Calu3 (cell line): ENCODE measurements around the gene MON1B. TPM values are rescaled to one million over a fixed set of nuclear protein-coding genes. Genes with fewer than 3 reads are reported as not detected.

Experiments used
- BruUV-seq: library from RNA; stranded (reverse); fragments of 400-500 nt; replicated peaks from 2 replicates; lab custom pipeline; 2021; lab: Mats Ljungman, UMichigan
- CTCF ChIA-PET: fragments of 300-600 bp; sonication (Branson Sonifier 250); formaldehyde crosslinking; loops from one replicate; lab custom pipeline; 2022; ENCODE audit warnings: antibody characterized with exemption; lab: Charles Lee
- DNase-seq: peaks from one replicate; pipeline ENCODE4 v3.0.0; 2022
- H3K27ac Mint-ChIP-seq: one replicate; pipeline ENCODE4 v1.8.0; 2022; ENCODE audit warnings: mixed read lengths; ENCODE audit not compliant: unreplicated experiment
- H3K27me3 Mint-ChIP-seq: one replicate; pipeline ENCODE4 v1.8.0; 2022; ENCODE audit warnings: mixed read lengths; ENCODE audit not compliant: unreplicated experiment
- H3K36me3 Mint-ChIP-seq: one replicate; pipeline ENCODE4 v1.8.0; 2022; ENCODE audit warnings: mild to moderate bottlenecking, moderate library complexity, mixed read lengths; ENCODE audit not compliant: insufficient read depth, unreplicated experiment
- H3K4me1 Mint-ChIP-seq: one replicate; pipeline ENCODE4 v1.8.0; 2022; ENCODE audit warnings: mild to moderate bottlenecking, low read depth, mixed read lengths; ENCODE audit not compliant: unreplicated experiment
- H3K4me3 Mint-ChIP-seq: one replicate; pipeline ENCODE4 v1.8.0; 2022; ENCODE audit warnings: mild to moderate bottlenecking, low read depth, moderate library complexity, mixed read lengths; ENCODE audit not compliant: unreplicated experiment
- H3K9me3 Mint-ChIP-seq: one replicate; pipeline ENCODE4 v1.8.0; 2022; ENCODE audit warnings: low read depth, mixed read lengths; ENCODE audit not compliant: unreplicated experiment
- CTCF ChIP-seq: fragments of 200-600 bp; IDR thresholded peaks from one replicate; pipeline ENCODE4 v1.8.0; 2022; ENCODE audit warnings: antibody characterized with exemption; ENCODE audit not compliant: unreplicated experiment
- intact Hi-C: fragments of 100-400 bp; cut with micrococcal nuclease; formaldehyde crosslinking; loops from one replicate; pipeline ENCODE4 v1.10.0; 2022; ENCODE audit not compliant: unreplicated experiment
- total RNA-seq: library from RNA; stranded (reverse); gene quantifications from 2 replicates; pipeline ENCODE4 v1.2.3, GENCODE V29; 2022

Gene MON1B
- total RNA-seq, 1 experiment from 2014 or later, result 91.3 TPM

- H3K9me3 Mint-ChIP-seq, result no peaks in the 10 kb centered on the region
- no peak for TF ChIP-seq CTCF
- intact Hi-C loops, result no loop called here
- BruUV-seq, result no TSS peak
- H3K27me3 Mint-ChIP-seq, result no peaks in the 10 kb centered on the region
- no peak overlapping the region for H3K27ac Mint-ChIP-seq
- H3K4me1 Mint-ChIP-seq, result peaks cover 11% of the 10 kb centered on the region
- no peaks in the 10 kb centered on the region for H3K36me3 Mint-ChIP-seq
- no peak overlapping the region for H3K4me3 Mint-ChIP-seq
- CTCF ChIA-PET, result no interaction called here
- DNase-seq, result no peak
Measured at GRCh38 chr16:77220427-77220826, 29.4 kb downstream of the MON1B start.

GRCh38 chr16:77221482-77221881 is 30.5 kb downstream of the MON1B start:
- Mint-ChIP-seq H3K4me3 (no peak overlapping the region), H3K36me3 (no peaks in the 10 kb centered on the region), H3K27me3 (no peaks in the 10 kb centered on the region), H3K9me3 (no peaks in the 10 kb centered on the region), H3K4me1 (peaks cover 11% of the 10 kb centered on the region), H3K27ac (no peak overlapping the region)
- DNase-seq, result no peak
- intact Hi-C loops, result no loop called here
- CTCF ChIA-PET, result no interaction called here
- no TSS peak for BruUV-seq
- no peak for TF ChIP-seq CTCF

- intact Hi-C loops, result no loop called here
- Mint-ChIP-seq H3K36me3 (no peaks in the 10 kb centered on the region), H3K4me1 (peaks cover 18% of the 10 kb centered on the region), H3K27ac (no peak overlapping the region), H3K9me3 (no peaks in the 10 kb centered on the region), H3K4me3 (no peak overlapping the region), H3K27me3 (peaks cover 3% of the 10 kb centered on the region)
- DNase-seq, result no peak
- BruUV-seq, result no TSS peak
- CTCF ChIA-PET, result no interaction called here
- peak; percentile 47 for TF ChIP-seq CTCF
Measured at GRCh38 chr16:77223184-77223583, 32.2 kb downstream of the MON1B start.

GRCh38 chr16:77225182-77225581 is 34.2 kb downstream of the MON1B start:
- DNase-seq, result no peak
- Mint-ChIP-seq H3K27ac (no peak overlapping the region), H3K9me3 (no peaks in the 10 kb centered on the region), H3K36me3 (no peaks in the 10 kb centered on the region), H3K27me3 (peaks cover 8% of the 10 kb centered on the region), H3K4me3 (no peak overlapping the region), H3K4me1 (peaks cover 7% of the 10 kb centered on the region)
- no TSS peak for BruUV-seq
- no peak for TF ChIP-seq CTCF
- intact Hi-C loops, result no loop called here
- CTCF ChIA-PET, result no interaction called here
